GM12801 (cell line): Measurements from ENCODE around the gene CDC5L.

Experiments
- TF ChIP-seq, protein P1 (sequence below): IDR thresholded peaks from one replicate; pipeline ENCODE4 v1.5.1; 2011; ENCODE audit warnings: control low read depth; ENCODE audit not compliant: insufficient read length; ENCODE audit errors: extremely low read depth

Gene CDC5L

DNA sequence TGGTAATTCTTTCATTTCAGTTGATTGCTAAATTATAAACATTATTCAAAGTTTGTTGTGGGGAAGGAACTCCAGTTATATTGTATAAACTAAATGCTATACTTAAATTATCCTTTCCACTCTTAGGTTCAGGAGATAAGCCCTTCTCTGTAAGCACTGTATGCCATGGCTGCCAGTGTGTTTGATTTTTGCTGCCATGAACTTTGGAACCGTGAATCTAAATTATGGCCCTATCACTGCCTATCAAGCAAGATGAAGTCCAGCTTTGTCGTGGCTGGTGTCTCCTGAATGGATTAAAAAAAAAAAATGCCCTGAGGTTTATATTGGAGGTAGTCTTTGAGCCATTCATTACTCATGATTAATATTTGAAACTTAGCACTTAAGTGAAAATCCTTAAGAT is 44.7 kb downstream of the CDC5L start:
- TF ChIP-seq, protein P1, sequence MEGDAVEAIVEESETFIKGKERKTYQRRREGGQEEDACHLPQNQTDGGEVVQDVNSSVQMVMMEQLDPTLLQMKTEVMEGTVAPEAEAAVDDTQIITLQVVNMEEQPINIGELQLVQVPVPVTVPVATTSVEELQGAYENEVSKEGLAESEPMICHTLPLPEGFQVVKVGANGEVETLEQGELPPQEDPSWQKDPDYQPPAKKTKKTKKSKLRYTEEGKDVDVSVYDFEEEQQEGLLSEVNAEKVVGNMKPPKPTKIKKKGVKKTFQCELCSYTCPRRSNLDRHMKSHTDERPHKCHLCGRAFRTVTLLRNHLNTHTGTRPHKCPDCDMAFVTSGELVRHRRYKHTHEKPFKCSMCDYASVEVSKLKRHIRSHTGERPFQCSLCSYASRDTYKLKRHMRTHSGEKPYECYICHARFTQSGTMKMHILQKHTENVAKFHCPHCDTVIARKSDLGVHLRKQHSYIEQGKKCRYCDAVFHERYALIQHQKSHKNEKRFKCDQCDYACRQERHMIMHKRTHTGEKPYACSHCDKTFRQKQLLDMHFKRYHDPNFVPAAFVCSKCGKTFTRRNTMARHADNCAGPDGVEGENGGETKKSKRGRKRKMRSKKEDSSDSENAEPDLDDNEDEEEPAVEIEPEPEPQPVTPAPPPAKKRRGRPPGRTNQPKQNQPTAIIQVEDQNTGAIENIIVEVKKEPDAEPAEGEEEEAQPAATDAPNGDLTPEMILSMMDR = no peak

DNA sequence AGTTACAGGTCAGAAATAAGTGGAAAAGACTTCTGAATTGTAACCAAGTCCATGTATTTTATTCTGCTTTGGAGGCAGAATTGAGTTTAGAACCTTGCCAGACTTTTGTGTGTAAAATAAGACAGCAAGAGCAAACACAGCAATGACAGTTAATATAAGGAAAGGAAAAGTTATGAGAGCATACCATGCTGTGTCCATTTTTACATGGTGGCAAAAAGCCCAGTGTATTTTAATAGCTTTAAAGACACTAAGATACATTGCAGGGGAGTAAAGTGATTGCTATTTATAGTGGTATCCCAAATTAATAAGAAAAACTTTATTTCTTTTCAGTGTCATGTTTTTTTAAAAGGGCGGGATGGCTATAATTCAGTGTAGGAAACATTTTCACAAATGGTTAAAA is 45.2 kb downstream of the CDC5L start:
- TF ChIP-seq, protein P1 = no peak

DNA sequence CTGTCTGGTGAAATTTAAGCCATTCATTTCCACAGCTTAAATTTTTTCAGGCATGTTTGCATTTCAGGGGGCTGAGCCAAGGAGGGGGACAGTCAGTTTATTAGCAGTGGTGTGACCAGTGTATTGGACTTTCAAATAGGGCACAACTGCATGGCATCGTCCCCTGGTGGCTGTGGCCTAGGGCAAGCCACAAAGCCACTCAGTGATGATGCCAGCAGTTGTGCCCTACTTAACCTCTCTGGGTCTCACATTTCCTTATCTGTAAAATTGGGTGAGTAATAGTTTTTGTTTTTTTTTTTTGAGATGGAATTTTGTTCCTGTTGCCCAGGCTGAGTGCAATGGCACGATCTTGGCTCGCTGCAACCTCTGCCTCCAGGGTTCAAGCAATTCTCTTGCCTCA is 48.0 kb downstream of the CDC5L start:
- TF ChIP-seq, protein P1 = no peak

DNA sequence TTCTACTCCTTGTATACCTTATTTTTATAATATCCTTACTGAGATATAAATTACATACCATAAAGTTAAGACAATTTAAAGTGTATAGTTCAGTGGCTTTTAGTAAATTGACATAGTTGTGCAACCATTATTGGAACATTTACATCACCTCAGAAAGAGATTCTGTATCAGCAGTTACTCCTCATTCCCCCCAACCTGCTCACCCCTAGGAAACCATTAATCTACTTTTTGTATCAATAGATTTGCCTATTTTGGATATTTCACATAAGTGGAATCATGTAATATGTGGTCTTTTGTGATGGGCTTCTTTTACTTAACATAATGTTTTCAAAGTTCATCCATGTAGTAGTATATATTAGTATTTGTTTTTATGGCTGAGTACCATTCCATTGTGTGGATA is 51.3 kb downstream of the CDC5L start:
- TF ChIP-seq, protein P1 = no peak

DNA sequence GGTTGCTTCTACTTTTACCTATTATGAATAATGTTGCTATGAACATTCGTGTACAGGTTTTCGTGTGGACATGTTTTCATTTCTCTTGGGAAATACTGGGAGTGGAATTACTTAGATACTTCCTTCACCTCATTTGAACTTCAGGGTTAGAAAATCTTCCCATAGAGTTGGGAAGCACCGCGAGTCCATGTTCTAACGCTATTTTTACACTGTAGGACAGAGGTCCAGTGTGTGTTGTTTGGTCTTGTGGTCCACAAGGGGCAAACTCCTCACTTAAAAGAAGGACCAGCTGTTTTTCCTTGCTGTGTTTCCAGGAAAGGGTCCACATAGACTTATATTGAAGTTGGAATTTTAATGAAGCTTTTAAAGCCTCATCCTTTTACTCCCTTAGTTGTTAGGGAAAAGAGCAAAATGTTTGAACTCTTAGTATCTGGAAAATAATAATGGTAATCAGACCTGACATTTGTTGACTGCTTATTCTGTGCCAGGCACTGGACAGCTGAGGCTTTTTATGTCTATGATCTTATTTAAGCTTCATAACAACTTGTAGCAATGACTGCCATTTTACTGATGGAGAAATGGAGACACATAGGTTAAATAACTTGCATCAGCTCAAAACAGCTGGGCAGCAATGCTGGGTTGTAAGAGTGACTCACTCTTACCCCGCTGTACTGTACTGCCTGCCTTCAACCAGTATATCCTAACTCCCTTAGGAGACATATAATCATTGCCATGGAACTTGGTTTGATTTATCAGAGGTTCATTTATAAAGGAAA is 52.0 kb downstream of the CDC5L start:
- TF ChIP-seq, protein P1 = no peak

DNA sequence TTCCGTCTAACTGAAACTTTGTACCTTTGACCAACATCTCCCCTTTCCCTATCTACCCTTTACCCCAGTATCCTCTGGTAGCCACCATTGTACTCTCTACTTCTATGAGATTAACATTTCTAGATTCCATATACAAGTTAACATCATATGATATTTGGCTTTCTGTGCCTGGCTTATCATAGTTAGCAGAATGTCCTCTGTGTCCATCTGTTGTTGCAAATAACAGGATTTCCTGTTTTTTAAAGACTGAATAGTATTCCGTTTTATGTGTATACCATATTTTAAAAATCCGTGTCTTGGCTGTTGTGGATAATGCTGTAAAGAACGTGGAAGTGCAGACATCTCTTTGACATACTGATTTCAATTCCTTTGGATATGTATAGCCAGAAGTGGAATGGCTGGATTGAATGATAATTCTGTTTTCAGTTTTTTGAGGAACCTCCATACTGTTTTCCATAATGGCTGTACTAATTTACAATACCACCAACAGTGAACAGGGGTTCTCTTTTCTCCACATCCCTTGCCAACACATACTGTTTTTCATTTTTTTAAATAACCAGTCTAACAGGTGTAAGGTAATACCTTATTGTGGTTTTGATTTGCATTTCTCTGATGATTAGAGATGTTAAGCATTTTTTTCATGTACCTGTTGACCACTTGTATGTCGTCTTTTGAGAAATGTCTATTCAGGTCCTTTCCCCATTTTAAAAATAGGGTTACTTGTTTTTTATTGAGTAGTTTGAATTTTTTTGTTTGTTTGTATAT is 53.8 kb downstream of the CDC5L start:
- TF ChIP-seq, protein P1 = no peak

DNA sequence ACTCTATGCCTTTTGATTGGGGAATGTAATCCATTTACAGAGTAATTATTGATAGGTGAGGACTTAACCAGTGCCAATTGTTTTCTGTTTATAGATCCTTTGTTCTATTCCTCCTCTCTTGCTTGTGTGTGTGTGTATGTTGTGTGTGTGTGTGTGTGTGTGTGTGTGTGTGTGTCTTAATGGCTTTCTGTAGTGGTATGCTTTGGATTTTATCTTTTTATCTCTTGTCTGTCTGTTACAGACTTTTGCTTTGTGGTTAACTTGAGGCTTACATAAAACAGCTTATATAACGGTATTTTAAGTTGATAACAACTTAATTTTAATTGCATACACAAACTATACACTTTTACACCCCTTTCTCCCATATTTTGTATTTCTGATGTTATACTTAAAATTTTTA is 54.7 kb downstream of the CDC5L start:
- TF ChIP-seq, protein P1 = no peak
